HG03432 (cell line): ENCODE measurements around the gene RABGGTA.
"Not testable (repeated sequence)": the region's sequence is repeated elsewhere in the genome, so short reads cannot be mapped to it uniquely, and the experiment has no call there.

Source experiments
- ATAC-seq: cut with Tn5 transposase; IDR thresholded peaks from one replicate; pipeline ENCODE4 v1.9.1; 2021; ENCODE audit warnings: mild to moderate bottlenecking, moderate library complexity; ENCODE audit not compliant: unreplicated experiment

The RABGGTA gene

DNA sequence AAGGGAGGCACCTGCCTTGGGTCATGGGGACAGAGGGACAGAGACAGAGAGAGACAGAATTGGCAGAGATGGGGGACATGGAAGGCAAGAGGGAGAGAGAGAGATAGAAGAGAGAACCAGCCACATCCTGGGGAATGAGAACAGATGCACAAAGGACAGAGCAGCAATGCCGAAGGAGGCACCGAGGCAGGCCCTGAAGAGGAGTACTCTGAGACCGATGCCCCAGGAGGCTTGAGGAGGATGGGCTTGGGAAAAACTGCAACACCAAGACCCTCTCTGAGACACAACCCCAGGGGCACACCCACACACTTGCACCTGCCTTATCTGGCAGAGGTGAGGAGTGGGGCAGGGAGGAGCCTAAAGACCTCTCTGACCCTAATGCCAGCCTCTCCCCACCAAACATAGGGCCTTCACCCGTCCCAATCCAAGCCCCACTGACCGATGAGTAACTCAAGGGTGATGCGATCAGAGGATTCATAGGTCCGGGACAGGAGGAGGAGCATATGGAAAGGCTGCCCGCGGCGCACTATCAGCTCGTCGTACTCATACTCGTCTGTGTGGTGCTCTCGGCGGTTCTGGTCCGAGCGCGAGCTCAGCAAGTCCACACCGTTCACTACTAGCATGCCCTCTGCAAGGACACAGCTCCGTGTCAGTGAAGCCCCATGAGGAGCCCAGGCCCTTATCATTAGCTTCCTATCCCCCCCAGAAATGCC is 10.0 kb downstream of the RABGGTA start:
- ATAC-seq, result no peak

DNA sequence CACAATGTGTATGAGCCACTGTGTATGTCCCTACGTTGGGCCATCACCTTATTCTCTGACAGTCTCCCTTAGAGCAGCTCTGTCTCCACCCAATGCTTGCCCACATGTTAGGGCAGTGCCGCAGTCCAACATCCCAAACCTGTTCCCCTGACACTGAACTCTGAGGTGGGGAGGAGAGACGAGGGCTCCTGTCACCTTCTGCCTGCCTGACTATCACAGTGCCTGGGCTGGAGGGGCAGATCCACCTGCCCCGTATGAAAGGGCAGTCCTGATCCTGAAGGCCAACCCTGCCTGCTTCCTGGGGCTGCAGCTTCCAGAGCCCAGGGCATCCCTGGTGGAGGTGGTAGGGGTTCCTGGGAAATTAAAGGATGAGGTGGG is 10.6 kb downstream of the RABGGTA start:
- ATAC-seq, result no peak

GRCh38 chr14:24260026-24260779 is 11.2 kb downstream of the RABGGTA start:
- no peak for ATAC-seq

- ATAC-seq, result no peak
Observed at GRCh38 chr14:24259282-24260025, 11.9 kb downstream of the RABGGTA start.

GRCh38 chr14:24258548-24259265 is 12.7 kb downstream of the RABGGTA start:
- no peak for ATAC-seq

- no peak for ATAC-seq
Observed at GRCh38 chr14:24258119-24258518, 13.3 kb downstream of the RABGGTA start.

DNA sequence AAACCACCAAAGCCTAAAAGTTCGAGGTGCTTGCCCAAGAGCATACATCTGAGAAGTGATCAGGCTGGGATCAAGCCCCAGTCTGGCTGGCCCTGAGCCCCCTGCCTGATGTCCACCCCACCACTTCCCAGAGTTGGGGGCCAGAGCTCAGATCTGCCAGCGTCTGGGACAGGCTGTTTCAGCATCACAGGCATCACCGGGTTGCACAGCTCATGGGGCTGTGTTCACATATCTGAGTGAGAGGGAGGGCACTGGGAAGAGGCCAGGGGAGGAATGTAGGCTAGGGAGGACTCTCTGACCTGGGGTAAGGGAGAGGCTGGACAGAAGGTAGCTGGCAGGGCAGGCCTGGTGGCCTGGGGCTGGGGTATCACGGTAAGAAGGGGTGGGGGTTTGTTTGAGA is 14.4 kb downstream of the RABGGTA start:
- ATAC-seq, result no peak

- no peak for ATAC-seq
Observed at GRCh38 chr14:24255931-24256711, 15.3 kb downstream of the RABGGTA start.

DNA sequence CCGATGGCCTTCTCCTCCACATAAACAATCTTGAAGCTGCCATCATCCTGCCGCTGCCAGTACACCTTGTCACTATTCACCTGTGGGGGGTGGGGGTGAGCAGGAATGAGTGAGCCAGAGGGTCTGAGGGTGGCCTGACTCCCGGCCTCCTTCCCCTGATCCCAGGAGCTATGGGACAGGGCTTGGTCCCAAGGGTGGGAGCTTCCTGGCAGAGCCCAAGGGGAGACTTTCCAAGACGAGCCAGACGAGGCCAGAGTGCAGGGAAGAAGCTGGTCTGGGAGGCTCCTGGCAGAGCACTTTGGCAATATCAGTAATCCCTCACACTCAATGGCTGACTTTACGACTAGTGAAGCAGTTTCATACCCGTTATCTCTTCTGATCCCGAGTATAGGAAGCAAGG is 16.0 kb downstream of the RABGGTA start:
- no peak for ATAC-seq

GRCh38 chr14:24254630-24255392 is 16.6 kb downstream of the RABGGTA start:
- no peak for ATAC-seq

- ATAC-seq, result no peak
Observed at GRCh38 chr14:24253936-24254335, 17.5 kb downstream of the RABGGTA start.

DNA sequence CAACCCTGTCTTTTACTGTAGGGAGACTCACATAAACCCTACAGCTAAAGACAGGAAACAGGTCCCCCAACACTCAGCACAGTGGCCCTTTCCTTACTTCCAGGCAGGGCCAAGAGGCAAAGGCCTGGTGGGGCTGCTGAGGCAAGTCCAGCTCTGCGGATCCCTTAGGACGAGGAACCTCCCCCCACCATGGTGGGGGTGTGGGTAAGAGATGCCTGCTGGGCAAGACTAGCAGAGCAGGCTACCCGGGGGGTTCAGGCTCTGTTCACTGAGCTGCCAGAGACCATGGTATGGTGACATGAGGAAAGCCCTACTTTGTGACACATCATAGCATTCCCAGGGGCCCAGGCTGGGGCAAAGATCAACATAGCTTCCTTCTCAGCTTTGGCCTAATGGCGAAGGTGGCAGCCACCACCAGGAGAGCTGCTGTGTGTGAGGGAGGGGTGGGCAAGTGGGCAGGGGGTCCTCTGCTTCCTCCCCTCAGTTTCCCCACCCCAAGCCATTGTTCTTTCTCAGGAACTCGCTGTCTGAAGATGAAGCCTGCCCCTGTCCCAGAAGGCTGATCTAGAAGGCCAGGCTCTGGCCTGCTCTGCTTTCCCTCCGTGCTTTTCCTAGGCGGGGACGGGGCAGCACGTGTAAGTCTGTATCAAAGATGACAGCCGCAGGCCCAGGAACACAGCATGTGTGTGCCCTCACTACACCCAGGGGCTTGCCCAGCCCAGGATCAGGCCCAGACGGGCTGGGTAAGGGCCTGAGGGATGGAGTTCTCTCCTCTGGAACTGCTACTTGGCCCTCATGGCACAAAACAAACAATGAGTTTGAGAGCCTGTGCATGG is 18.9 kb downstream of the RABGGTA start:
- no peak for ATAC-seq

- no peak for ATAC-seq
Observed at GRCh38 chr14:24251880-24252288, 19.5 kb downstream of the RABGGTA start.

DNA sequence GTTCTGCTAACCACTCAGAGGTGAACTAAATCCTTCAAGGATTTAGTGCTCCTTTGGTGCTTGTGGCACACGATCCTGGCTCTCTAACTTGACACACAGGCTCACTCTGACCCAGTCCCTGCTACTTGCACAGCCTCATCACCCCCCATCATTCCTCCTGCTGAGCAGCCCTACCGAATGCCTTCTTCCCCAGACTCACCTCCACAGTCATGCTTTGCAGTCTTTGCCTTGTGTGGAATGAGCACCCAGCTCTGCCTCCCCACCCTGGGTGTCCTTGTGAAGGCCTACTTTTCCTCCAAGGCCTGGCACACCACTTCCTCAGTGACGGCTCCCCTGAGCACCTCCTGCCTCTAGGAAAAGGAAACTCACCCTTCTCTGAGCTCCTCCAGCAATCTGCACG is 21.0 kb downstream of the RABGGTA start:
- ATAC-seq, result no peak

- no peak for ATAC-seq
Observed at GRCh38 chr14:24249230-24250021, 22.0 kb downstream of the RABGGTA start.

GRCh38 chr14:24247422-24247821 is 24.0 kb downstream of the RABGGTA start:
- ATAC-seq, result no peak

DNA sequence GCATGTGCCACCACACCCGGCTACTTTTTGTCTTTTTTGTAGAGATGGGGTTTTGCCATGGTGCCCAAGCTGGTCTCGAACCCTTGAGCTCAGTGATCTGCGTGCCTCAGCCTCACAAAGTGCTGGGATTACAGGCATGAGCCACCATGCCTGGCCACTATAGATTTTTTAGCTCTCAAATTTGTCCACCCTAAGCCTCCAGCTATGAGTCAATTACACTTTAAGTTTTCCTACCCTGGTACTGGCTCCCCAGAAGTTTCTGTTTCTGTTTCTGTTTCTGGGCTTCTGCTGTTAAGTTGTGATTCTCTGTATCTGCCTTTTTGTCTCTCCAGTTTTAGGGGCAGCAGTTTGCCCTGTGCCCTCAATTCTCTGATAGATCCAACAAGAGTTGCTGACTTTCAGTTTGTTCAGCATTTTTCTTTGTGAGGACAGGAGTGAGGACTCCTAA is 24.6 kb downstream of the RABGGTA start:
- no peak for ATAC-seq

DNA sequence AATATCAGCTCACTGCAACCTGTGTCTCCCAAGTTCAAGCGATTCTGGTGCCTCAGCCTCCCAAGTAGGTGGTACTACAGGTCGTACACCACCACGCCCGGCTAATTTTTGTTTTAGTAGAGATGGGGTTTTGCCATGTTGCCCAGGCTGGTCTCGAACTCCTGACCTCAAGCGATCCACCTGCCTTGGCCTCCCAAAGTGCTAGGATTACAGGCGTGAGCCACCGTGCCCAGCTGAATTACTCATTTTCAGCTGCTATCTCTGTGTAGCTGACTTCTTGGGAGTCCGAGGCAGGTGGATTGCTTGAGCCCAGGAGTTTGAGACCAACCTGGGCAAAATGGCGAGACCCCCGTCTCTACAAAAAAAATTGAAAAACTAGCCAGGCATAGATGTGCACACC is 26.0 kb downstream of the RABGGTA start:
- ATAC-seq, result not testable (repeated sequence)
